H1 (cell line): ENCODE measurements around the gene SYNJ2. TPM values are rescaled to one million over a fixed set of nuclear protein-coding genes. Genes with fewer than 3 reads are reported as not detected.

Experiments
- RNF2 ChIP-seq: fragments of 200-900, 300-1000 bp; sonication (generic); IDR thresholded peaks from 2 replicates; pipeline ENCODE4 v1.7.1; 2016; ENCODE audit warnings: borderline replicate concordance, low read depth, mild to moderate bottlenecking, antibody characterized with exemption, low read length; ENCODE audit not compliant: poor library complexity, severe bottlenecking; ENCODE audit errors: missing control alignments
- RXRA ChIP-seq: IDR thresholded peaks from 2 replicates; pipeline ENCODE4 v1.6.1; 2011; ENCODE audit warnings: low read depth, mild to moderate bottlenecking, low read length, moderate library complexity; ENCODE audit not compliant: insufficient read depth
- ZNF274 ChIP-seq: IDR thresholded peaks from 2 replicates; pipeline ENCODE4 v1.7.0; 2012; ENCODE audit warnings: low read length, borderline replicate concordance; ENCODE audit errors: extremely low read depth
- polyA plus RNA-seq, 7 experiments: library from polyadenylated mRNA; depleted of rRNA in 3 of 7; stranded (reverse) in 5 of 7; unstranded in 2 of 7; fragments of >200 nt in 5 of 7; fragments of 200-250 nt in 2 of 7; gene quantifications; 1 replicate in 5 of 7; 2 replicates in 1 of 7; 4 replicates in 1 of 7; pipeline versions ENCODE4 v1.2.1 to v1.2.3, GENCODE V29; 2011 to 2013; ENCODE audit warnings: missing spikeins in 2 of 7, mixed read lengths in 2 of 7
- total RNA-seq: library from RNA; stranded (reverse); fragmentation: NEBNext Ultra II Directional; extraction: Animal tissue kit (Norgen Biotek cat#: 25700); gene quantifications from 2 replicates; pipeline ENCODE4 v1.2.1, GENCODE V29; 2021

The SYNJ2 gene
- total and polyA plus RNA-seq, 2 of the 8 experiments (the other 6 are each of a cell fraction or from before 2014, with no cell fraction given): 3.7 to 13.9 TPM

DNA sequence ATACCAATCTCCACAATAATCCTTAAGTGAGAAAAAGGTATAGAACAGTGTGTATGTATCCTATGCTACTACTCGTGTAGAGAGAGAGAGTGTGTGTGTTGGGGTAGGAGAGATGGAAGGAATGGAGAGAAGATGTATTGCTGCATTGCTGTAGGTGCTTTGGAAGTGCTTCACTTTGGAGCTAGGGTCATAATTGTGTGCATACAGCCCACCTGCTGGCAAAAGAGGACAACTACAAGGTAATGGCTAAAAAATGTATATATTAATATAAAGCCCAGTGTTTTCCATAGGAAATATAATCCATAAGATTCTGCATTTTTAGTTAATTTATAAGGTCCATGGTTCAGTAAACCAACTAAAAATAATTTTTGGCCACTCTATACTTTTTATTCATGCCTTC, 150.3 kb downstream of the SYNJ2 start (continued):
- TF ChIP-seq RNF2: no peak
- no peak for TF ChIP-seq RXRA
- no peak for TF ChIP-seq ZNF274
